ENCODE results near the gene NCS1. TPM values are rescaled to one million over a fixed set of nuclear protein-coding genes. Genes with fewer than 3 reads are reported as not detected.

NCS1 gene
- total RNA-seq, 1 experiment from 2014 or later = not detected

DNA sequence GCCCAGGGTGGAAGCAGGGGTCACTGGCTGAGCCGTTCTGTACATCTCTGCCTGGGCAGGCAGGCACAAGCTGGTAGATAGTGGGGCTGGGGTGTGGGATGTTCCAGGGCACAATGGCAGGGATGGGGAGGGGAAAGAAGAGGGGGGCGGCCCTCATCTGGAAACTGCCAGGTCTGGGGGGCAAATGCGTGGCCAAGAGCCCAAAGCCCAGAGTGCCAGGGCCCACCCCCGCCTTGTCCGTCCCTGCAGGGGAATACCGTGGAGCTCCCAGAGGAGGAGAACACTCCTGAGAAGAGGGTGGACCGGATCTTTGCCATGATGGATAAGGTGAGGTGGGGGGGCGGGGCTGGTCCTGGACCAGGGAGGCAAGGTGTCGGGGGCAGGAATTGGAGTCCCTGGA lies 50.6 kb downstream of the NCS1 start:
- H4K20me1 ChIP-seq (ENCODE audit: insufficient read depth, low read depth, low read length) = no peaks in the 10 kb centered on the region
- no peak overlapping the region for H3K4me3 ChIP-seq (ENCODE audit: low read length)
- no peak overlapping the region for H3K27ac ChIP-seq (ENCODE audit: low read length)
- no peaks in the 10 kb centered on the region for H3K79me2 ChIP-seq (ENCODE audit: low read length)
- H2AFZ ChIP-seq (ENCODE audit: low read length) = no peak overlapping the region
- DNase-seq = no peak
- H3K27me3 ChIP-seq (ENCODE audit: low read length) = no peaks in the 10 kb centered on the region
- H3K9ac ChIP-seq (ENCODE audit: low read length) = no peak overlapping the region
- H3K9me2 ChIP-seq (replicated peaks; ENCODE audit: insufficient read depth, low read length) = no peaks in the 10 kb centered on the region
- H3K36me3 ChIP-seq (ENCODE audit: insufficient read depth, low read length) = no peaks in the 10 kb centered on the region
- H3K9me3 ChIP-seq (ENCODE audit: low read length) = no peaks in the 10 kb centered on the region; the same call in 1 of the 2 replicates
- H3K4me1 ChIP-seq (ENCODE audit: low read length) = no peaks in the 10 kb centered on the region
- no peak overlapping the region for H3K4me2 ChIP-seq (ENCODE audit: low read depth, low read length, poor library complexity, severe bottlenecking)

DNA sequence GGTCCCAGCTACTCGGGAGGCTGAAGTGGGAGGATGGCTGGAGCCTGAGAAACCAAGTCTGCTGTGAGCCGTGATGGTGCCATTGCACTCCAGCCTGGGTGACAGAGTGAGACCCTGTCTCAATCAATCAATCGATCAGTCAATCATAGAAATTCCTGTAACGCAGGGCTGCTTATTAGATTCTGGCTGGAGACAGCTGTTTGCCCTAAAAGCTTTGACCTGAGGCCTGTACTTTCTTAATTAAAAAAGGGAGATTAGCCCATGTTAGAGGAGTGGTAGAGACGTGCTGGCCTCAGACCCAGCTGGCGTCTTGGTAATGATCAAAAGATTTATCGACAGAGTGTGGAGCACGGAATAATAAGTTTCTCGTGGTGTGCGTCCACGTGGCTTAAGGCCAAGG lies 52.9 kb downstream of the NCS1 start:
- Histone ChIP-seq H3K9me3 (ENCODE audit: low read length) (no peaks in the 10 kb centered on the region; the same call in 1 of the 2 replicates), H2AFZ (ENCODE audit: low read length) (no peak overlapping the region), H3K27me3 (ENCODE audit: low read length) (no peaks in the 10 kb centered on the region), H3K9ac (ENCODE audit: low read length) (no peak overlapping the region), H3K27ac (ENCODE audit: low read length) (no peak overlapping the region), H3K9me2 (replicated peaks; ENCODE audit: insufficient read depth, low read length) (no peaks in the 10 kb centered on the region), H3K4me1 (ENCODE audit: low read length) (no peaks in the 10 kb centered on the region), H3K79me2 (ENCODE audit: low read length) (no peaks in the 10 kb centered on the region), H3K4me3 (ENCODE audit: low read length) (no peak overlapping the region), H4K20me1 (ENCODE audit: insufficient read depth, low read depth, low read length) (no peaks in the 10 kb centered on the region), H3K4me2 (ENCODE audit: low read depth, low read length, poor library complexity, severe bottlenecking) (no peak overlapping the region), H3K36me3 (ENCODE audit: insufficient read depth, low read length) (no peaks in the 10 kb centered on the region)
- no peak for DNase-seq

DNA sequence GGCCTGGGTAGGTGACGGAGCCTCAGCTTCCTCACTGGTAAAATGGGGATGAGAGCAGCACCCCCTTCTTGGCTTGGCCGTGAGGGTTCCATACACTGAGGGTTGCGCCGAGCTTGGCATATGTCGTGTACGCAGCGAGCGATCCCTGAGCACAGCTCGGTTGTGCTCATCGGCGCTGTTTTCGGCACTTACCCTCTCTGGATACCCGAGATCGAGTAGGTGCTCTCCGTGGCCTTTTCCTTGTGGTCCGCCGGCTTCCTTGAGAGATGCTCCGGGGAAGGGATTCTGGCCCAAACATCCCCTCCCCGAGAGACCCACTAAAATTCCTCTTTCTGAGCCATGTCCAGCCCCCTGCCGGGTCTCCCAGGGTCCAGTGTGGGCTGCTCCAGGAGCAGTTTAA lies 53.4 kb downstream of the NCS1 start:
- Histone ChIP-seq H3K4me3 (ENCODE audit: low read length) (no peak overlapping the region), H2AFZ (ENCODE audit: low read length) (no peak overlapping the region), H3K79me2 (ENCODE audit: low read length) (no peaks in the 10 kb centered on the region), H3K27me3 (ENCODE audit: low read length) (no peaks in the 10 kb centered on the region), H3K36me3 (ENCODE audit: insufficient read depth, low read length) (no peaks in the 10 kb centered on the region), H3K4me1 (ENCODE audit: low read length) (no peaks in the 10 kb centered on the region), H3K9me3 (ENCODE audit: low read length) (no peaks in the 10 kb centered on the region; the same call in 1 of the 2 replicates), H3K9me2 (replicated peaks; ENCODE audit: insufficient read depth, low read length) (no peaks in the 10 kb centered on the region), H3K27ac (ENCODE audit: low read length) (no peak overlapping the region), H4K20me1 (ENCODE audit: insufficient read depth, low read depth, low read length) (no peaks in the 10 kb centered on the region), H3K9ac (ENCODE audit: low read length) (no peak overlapping the region), H3K4me2 (ENCODE audit: low read depth, low read length, poor library complexity, severe bottlenecking) (no peak overlapping the region)
- DNase-seq = no peak

DNA sequence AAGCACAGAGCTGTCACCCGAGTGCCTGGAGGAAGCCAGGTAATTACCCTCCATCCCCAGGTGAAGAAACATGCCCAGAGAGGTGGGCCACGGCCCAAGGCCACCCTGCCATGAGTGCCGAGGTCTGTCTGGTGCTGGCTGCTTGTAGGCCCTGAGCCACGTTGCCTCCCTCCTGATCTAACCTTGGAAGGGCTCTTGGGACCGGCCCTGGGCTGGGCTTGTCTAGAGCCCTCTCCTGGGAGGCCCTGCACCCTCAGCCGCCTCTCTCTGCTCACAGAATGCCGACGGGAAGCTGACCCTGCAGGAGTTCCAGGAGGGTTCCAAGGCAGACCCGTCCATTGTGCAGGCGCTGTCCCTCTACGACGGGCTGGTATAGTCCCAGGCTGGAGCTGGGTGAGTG lies 53.9 kb downstream of the NCS1 start:
- Histone ChIP-seq H3K4me2 (ENCODE audit: low read depth, low read length, poor library complexity, severe bottlenecking) (no peak overlapping the region), H3K27me3 (ENCODE audit: low read length) (no peaks in the 10 kb centered on the region), H3K9me3 (ENCODE audit: low read length) (no peaks in the 10 kb centered on the region; the same call in 1 of the 2 replicates), H2AFZ (ENCODE audit: low read length) (no peak overlapping the region), H3K4me3 (ENCODE audit: low read length) (no peak overlapping the region), H4K20me1 (ENCODE audit: insufficient read depth, low read depth, low read length) (no peaks in the 10 kb centered on the region), H3K36me3 (ENCODE audit: insufficient read depth, low read length) (no peaks in the 10 kb centered on the region), H3K9ac (ENCODE audit: low read length) (no peak overlapping the region), H3K79me2 (ENCODE audit: low read length) (no peaks in the 10 kb centered on the region), H3K9me2 (replicated peaks; ENCODE audit: insufficient read depth, low read length) (no peaks in the 10 kb centered on the region), H3K27ac (ENCODE audit: low read length) (no peak overlapping the region), H3K4me1 (ENCODE audit: low read length) (no peaks in the 10 kb centered on the region)
- no peak for DNase-seq

DNA sequence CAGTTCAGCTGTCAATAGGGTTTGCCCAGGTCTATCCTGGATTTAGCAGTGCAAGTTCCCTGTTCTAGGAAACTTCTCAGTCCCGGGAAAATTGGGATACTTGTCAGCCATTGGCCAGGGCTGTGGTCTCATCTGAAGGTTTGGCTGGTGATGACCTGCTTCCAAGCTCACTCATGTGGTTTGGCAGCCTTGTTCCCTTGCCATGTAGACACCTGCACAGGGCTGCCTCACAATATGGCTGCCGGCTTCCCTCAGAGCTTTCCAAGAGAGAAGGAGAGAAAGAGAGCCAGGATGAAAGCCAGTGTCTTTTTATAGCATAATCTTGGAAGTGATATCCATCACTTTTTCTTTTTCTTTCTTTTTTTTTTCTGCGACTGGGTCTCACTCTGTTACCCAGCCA lies 55.6 kb downstream of the NCS1 start:
- Histone ChIP-seq H4K20me1 (ENCODE audit: insufficient read depth, low read depth, low read length) (no peaks in the 10 kb centered on the region), H3K4me3 (ENCODE audit: low read length) (no peak overlapping the region), H3K4me1 (ENCODE audit: low read length) (no peaks in the 10 kb centered on the region), H3K4me2 (ENCODE audit: low read depth, low read length, poor library complexity, severe bottlenecking) (no peak overlapping the region), H3K79me2 (ENCODE audit: low read length) (no peaks in the 10 kb centered on the region), H3K9me2 (replicated peaks; ENCODE audit: insufficient read depth, low read length) (no peaks in the 10 kb centered on the region), H3K36me3 (ENCODE audit: insufficient read depth, low read length) (no peaks in the 10 kb centered on the region), H3K9ac (ENCODE audit: low read length) (no peak overlapping the region), H3K9me3 (ENCODE audit: low read length) (no peaks in the 10 kb centered on the region; the same call in 1 of the 2 replicates), H3K27me3 (ENCODE audit: low read length) (no peaks in the 10 kb centered on the region), H3K27ac (ENCODE audit: low read length) (no peak overlapping the region), H2AFZ (ENCODE audit: low read length) (no peak overlapping the region)
- no peak for DNase-seq

DNA sequence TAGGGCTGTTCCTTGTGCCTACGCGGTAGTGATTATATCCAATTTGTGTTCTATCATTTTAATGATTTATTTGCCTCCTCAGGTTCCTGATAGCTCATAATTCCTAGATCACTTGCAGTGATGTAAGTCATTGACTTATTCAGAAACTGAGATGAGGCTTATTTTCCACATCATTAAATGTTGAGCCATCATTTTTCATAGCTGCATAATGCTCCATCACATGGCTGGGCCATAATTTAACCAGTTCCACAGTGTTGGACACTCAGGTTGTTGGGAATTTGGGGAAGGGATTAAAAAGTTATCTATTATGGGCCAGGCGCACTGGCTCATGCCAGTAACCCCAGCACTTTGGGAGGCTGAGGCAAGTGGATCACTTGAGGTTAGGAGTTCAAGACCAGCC lies 57.6 kb downstream of the NCS1 start:
- Histone ChIP-seq H3K9me3 (ENCODE audit: low read length) (no peaks in the 10 kb centered on the region; the same call in 1 of the 2 replicates), H3K27me3 (ENCODE audit: low read length) (no peaks in the 10 kb centered on the region), H3K4me3 (ENCODE audit: low read length) (no peak overlapping the region), H3K4me2 (ENCODE audit: low read depth, low read length, poor library complexity, severe bottlenecking) (no peak overlapping the region), H3K9me2 (replicated peaks; ENCODE audit: insufficient read depth, low read length) (no peaks in the 10 kb centered on the region), H3K36me3 (ENCODE audit: insufficient read depth, low read length) (no peaks in the 10 kb centered on the region), H3K9ac (ENCODE audit: low read length) (no peak overlapping the region), H3K79me2 (ENCODE audit: low read length) (no peaks in the 10 kb centered on the region), H3K27ac (ENCODE audit: low read length) (no peak overlapping the region), H3K4me1 (ENCODE audit: low read length) (no peaks in the 10 kb centered on the region), H4K20me1 (ENCODE audit: insufficient read depth, low read depth, low read length) (no peaks in the 10 kb centered on the region), H2AFZ (ENCODE audit: low read length) (no peak overlapping the region)
- no peak for DNase-seq

DNA sequence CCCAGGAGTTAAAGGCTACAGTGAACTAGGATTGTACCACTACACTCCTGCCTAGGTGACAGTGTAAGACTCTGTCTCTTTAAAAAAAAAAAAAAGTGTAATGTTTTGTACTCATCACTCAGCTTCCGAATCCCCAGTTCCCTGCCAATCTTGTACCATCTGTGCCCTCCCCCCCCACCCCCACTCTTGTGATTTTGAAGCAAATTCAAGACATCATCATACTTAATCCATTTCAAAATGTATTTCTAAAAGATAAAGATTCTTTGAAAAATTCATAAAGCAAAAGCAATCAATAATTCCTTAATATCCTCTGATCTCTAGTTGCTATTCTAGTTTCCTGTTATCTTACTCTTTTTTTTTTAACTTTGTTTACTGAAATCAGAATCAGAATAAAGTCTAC lies 58.4 kb downstream of the NCS1 start:
- Histone ChIP-seq H3K36me3 (ENCODE audit: insufficient read depth, low read length) (no peaks in the 10 kb centered on the region), H3K9me2 (replicated peaks; ENCODE audit: insufficient read depth, low read length) (no peaks in the 10 kb centered on the region), H3K4me1 (ENCODE audit: low read length) (no peaks in the 10 kb centered on the region), H4K20me1 (ENCODE audit: insufficient read depth, low read depth, low read length) (no peaks in the 10 kb centered on the region), H3K9ac (ENCODE audit: low read length) (no peak overlapping the region), H3K4me2 (ENCODE audit: low read depth, low read length, poor library complexity, severe bottlenecking) (no peak overlapping the region), H3K79me2 (ENCODE audit: low read length) (no peaks in the 10 kb centered on the region), H3K9me3 (ENCODE audit: low read length) (no peaks in the 10 kb centered on the region; the same call in 1 of the 2 replicates), H2AFZ (ENCODE audit: low read length) (no peak overlapping the region), H3K27ac (ENCODE audit: low read length) (no peak overlapping the region), H3K27me3 (ENCODE audit: low read length) (no peaks in the 10 kb centered on the region), H3K4me3 (ENCODE audit: low read length) (no peak overlapping the region)
- DNase-seq = no peak

DNA sequence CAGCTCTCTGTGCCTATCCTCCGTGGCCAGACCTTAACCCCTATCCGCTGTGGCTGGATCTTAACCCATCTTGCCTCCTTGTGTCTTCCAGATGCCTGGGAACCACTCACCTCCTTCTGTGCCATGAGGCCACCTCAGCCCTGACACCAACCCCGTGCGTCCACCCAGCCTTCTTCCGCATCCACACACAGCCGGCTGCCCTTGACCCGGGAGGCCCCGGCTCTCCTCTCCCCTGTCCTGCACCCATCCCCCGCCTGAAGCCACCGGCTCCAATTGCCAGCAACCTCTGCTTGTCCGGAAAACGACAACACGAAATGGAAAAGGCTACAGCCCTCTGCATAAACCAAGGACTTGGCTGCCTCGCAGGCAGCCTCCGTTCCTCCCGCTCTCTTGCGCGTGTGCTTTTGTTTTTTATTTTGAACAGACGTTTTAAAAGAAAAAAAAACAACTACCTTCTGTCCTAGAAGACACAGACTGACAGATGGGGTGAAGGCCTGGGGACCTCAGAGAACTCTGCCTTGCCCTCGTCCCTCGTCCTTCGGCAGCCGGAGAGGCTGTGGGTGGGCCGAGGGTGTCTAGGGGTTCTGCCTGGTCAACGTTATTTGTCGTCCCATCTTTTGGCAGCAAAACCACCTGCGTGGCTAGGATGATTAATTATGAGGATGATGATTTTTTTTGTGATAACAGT lies 60.8 kb downstream of the NCS1 start:
- H3K4me1 ChIP-seq (ENCODE audit: low read length) = peaks cover 3% of the 10 kb centered on the region
- H3K4me3 ChIP-seq (ENCODE audit: low read length) = no peak overlapping the region
- H3K9me3 ChIP-seq (ENCODE audit: low read length) = no peaks in the 10 kb centered on the region
- H3K36me3 ChIP-seq (ENCODE audit: insufficient read depth, low read length) = no peaks in the 10 kb centered on the region
- H3K9me2 ChIP-seq (replicated peaks; ENCODE audit: insufficient read depth, low read length) = no peaks in the 10 kb centered on the region
- H3K4me2 ChIP-seq (ENCODE audit: low read depth, low read length, poor library complexity, severe bottlenecking) = no peak overlapping the region
- no peaks in the 10 kb centered on the region for H4K20me1 ChIP-seq (ENCODE audit: insufficient read depth, low read depth, low read length)
- no peak for DNase-seq
- H3K27ac ChIP-seq (ENCODE audit: low read length) = no peak overlapping the region
- H2AFZ ChIP-seq (ENCODE audit: low read length) = no peak overlapping the region
- no peaks in the 10 kb centered on the region for H3K27me3 ChIP-seq (ENCODE audit: low read length)
- no peak overlapping the region for H3K9ac ChIP-seq (ENCODE audit: low read length)
- H3K79me2 ChIP-seq (ENCODE audit: low read length) = no peaks in the 10 kb centered on the region

Measured in Karpas-422 (cell line).